Activated gamma-delta T cell (primary cell): ENCODE measurements around the gene GMDS.

Experiments
- DNase-seq: peaks from one replicate; lab custom pipeline; 2025; lab: John Stamatoyannopoulos, UW

The GMDS gene

DNA sequence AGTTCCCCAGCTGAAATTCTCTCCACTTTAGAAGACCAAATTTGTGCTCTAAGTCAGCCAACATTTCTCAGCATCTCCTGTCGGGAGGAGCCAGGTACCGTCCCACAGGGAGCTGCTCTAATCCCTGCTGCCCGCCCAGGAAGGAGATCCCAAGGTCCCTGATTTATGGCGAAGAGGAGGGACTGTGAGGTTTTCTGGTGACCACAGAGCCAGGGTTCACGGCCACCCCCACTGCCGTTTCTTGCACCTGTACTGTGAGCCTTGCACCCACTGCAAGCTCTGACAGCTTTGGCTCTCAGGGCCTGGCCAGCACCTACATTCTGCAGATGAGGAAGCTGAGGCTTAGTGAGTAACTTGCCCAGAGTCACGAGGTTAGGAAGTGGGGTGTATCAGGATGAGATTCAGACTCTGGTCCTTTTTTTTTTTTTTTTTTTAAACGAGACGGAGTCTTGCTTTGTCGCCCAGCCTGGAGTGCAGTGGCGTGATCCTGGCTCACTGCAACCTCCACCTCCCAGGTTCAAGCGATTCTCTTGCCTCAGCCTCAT is 600.8 kb downstream of the GMDS start:
- DNase-seq = no peak

DNA sequence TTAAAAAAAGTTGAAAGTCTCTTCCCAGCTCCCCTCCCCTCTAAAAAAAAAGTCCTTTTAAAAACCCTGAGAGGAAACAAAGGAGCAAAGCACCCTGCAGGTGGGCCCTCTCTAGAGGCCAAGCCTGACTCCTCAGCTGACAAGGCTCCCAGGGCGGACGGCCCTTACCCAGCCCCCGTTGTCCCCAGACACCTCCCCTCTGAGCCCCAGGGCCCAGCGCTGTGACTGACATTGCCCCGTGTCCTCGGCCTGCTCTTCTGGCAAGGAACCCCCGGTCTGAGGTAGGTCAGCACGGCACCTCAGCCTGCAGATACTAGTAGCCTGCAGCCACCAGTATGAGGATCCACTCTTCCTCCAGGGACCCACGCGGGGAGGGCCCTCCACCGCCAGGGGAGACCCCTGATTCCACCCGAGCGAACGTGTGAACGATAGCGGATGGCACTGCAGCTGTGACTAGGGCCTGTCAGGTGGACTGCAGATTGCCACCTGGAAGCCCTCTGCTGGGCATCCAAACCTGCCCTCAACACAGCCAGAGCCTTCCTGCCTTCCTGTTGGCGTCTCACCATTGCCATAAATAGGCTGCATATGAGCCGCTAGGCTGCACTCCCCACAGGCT is 601.5 kb downstream of the GMDS start:
- no peak for DNase-seq

DNA sequence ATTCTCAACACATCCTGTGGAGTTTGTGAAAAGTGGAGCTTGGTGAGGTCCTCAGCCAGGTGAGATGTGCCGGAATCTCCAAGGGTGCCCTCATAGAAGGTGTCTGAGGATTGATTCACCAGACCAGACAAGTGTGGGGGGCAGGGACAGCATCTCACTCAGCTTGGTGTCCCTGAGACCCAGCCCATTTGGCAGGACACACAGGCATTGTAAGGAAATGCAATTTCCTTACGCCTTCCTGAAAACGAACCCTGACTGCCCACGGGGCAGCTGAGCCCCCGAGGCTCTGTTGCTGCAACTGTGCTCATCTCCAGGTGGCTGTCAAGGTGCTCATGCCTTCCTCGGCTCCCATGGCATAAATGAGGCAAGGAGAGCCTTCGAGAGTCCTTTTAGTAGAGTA is 602.3 kb downstream of the GMDS start:
- DNase-seq = no peak

DNA sequence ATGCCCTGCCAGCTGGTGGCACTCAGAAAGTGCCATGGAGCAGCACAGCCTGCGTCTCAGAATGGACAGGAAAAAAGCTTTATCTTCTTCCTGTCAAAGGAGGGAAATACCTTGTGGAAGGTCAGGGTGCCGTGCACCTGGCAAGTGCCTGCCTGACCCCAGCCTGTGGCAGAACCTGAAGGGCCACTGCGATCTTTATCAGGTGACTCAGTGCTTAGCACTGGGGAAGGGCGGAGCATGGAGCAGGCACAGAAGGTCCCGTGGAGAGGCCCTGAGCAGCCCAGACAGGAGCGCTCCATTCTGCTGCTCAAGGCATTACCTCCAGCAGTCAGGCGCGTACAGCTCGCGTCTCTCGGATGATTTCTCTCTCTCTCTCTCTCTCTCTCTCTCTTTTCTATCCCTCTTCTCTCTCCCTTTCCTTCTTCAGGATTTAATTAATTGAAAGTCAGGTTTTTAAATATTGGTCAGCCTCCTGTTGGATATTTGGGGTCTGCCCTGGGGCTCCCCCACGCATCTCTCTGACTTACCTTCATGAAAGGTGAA is 604.0 kb downstream of the GMDS start:
- DNase-seq = no peak

DNA sequence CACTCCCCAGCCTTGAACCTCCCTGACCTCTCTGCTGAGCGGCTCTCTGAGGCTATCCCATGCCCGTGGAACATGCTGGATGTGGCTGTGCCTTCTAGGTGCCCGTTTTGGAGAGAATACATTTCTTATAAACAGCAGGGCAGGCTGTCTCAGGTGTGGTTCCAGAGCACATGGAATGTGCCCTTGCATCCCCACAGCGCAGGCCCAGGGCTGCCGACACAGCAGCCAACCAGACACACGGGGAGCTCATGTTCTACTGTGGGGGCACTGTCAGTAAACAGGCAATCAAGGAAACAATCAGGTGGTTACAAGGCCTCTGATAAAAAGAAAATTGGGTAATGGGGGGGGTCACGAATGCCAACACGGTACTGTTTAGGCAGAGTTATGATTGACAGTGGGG is 604.9 kb downstream of the GMDS start:
- DNase-seq = no peak

DNA sequence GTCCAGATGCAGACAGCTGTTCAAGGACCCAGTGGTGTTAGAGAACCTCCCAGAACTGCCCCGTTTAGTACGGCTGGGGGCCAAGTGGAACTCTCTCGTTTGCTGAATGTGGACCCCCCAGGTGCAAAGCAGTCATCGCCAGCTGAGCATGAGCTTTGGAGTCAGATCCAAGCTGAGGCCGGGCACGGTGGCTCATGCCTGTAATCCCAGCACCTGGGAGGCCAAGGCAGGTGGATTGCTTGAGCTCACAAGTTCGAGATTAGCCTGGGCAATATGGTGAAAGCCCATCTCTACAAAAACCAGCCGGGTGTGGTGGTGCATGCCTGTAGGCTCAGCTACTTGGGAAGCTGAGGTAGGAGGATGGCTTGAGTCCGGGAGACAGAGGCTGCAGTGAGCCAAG is 606.0 kb downstream of the GMDS start:
- DNase-seq = no peak

DNA sequence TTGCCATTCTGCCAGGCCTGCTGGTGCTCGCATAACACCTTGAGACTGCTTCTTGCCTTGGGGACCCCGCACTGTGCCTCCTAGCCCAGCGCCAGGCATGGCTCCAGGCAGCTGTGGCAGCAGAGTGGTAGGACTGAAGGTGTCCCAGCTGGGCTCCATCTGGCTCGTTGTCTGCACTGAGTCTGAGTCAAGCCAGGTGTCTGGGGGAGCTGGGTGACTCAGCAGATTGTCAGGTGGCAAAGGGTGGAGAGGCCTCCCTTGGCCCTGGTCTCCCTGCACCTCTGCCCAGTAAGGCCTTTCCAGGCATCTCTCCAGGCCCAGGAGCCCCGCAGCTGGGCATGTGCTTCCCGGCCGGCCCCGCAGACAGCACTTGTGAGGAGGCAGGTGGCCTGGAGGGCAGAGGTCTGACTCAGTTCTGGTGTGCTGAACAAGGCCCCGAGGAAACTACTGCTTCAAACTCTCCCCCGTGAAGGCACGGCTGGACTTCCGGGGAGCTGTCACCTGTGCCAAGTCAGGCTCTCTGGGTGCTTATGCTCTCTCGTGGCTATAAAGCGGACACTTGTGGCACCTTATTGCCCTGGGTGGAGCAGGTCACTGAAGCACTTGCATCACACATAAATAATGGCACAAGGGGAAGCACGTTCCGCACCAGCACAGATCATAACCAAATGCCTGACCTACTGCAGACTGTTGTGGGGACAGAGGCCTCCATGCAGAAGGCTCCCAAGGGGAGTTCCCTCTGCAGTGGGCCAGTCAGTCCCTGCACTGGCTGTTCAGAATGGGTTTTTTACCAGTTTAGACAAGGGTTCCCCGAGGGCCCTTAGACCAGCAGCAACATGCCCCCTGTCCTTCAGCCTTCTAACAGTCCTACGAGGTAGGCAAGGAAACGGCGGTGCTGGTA is 608.2 kb downstream of the GMDS start:
- DNase-seq = no peak

DNA sequence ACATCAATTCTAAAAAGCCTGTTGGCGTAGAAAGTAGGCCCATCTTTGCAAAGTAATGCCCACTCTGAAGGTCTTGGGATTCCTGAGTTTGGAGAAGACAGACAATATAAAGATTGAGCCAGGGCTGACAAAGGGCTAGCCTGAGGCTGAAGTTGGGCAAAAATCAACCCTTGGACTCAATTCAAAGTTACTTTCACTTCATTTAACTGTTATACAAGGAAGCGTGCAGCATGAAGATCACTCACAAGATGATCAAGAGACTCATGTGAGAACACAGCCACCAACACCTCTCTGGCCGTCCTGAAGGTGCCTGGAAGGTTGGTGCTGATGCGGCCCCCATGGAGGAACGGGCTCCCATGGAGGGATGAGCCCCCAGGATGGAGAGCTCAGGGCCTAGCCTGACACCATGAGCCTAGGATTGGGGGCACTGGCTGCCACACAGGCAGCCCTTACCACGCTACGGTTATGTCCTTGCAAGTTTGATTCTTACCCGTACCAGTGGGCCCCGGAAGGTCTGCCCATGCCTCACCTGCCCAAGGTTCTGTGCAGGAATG is 609.1 kb downstream of the GMDS start:
- DNase-seq = no peak

DNA sequence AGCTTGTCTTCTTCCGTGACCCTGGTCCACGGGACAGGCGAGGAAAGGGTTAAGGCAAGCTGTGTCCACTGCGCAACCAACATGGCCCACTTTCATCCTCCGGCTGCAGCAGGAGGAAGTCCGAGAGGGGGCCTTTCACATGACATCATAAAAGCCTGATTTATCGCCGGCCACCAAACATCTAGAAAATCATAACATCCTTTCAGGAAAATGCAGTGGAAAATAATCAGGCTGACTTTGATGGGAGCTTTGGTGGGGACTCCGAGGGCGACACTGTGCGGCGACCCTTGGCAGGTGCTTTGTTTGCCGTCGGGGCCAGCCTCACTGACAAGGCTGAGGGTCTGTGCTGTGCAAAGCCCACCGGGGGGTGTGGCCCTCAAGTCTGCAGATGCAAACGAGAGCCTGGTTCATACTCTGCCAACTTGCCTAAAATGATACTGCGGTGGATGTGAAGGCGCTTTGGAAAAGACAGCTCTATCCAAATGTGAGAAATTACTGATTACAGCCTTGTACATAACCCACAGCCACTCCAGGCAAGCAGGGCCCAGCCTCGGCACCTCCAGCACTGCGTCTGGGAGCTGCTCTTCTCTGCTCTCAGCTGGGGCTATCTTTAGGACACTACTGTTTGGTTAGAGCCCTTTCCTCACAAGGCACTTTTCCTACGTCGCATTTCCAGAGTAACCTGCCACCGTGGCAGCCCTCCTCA is 609.9 kb downstream of the GMDS start:
- DNase-seq = no peak

DNA sequence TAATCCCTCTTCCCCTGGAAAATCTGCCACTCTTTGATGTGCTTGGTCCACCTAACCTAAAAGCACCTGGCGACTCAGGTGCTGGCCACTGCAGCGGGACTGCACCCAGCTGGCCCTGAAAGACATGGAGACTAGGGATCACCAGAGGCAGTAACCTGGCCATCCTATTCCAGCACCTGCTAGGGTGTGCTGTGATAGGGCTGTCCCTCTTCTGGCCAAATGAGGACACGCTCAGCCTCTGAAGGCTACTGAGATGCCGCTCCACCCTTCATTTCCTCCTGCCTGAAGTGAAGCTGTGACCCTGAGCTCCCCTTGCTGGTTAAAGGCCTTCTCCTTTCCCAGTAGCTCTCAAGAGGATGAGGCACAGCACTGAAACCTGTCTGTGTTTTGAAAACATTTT is 611.3 kb downstream of the GMDS start:
- no peak for DNase-seq

DNA sequence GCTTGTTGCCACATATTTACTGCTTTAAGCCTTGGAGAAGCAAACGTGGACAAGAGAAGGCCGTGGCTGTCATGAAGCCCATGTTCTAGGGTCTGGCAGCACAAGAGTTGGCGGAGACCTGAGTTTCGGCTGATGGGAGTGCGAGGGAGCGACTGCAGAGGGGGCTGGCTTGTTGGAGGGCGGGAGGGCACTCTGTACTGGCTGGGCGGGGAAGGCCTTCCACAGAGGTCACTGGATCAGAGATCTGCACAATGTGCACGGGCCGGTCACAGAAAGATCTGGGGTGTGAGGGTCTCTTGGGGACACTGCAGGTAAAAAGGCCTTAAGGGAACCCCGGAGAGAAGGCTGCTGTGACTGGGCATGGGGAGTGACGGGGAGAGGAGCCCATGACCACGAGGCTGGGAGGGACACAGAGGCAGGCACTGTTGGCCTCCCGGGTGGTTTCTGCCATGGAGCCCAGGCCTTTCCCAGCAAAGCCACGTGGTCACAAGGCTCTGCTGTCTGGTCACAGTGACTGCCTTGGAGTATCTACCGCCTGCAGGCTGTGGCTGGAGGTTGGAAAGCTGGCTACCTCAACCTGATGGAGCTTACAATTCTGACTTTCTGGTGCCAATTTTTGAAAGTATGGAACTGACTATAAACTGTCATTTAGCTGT is 611.9 kb downstream of the GMDS start:
- no peak for DNase-seq

DNA sequence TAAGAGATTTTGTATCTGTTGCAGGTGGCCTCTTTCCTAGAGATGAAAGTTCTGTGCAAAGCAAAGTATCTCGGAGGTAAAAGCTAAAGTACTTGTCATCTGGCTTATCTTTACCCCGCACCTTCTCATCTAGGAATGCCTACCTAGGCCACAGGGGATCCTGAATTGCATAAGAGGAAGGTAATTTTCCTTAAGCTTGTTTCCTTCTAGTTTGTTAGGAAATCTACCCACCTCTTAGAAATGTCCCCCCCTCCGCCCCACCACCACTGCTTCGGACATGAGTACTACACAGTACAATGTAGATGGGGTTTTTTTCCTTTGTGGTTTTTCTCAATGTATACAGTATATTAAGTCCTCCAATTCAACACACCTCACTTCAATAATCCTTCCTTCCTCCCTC is 614.2 kb downstream of the GMDS start:
- DNase-seq = no peak

DNA sequence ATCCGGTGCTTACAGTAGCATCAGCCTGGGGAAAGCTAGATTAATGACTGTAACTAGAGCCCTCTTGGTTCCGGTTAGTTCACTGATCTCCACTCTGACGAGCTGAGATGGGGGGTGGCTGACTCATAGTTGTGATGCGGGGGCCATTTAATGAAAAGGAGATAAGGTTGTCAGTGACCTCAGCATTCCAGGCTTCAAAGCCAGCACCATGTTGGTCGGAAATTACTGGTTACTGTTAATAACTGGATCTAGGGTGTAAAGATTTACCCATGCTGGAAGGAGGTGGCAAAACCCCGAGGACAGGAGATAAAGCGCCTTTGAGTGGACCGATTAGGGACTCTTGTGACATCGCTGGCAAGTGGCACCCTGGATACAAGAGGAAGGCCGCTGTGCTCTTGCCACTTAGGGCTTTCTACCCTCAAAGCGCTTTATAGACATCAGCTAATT is 614.6 kb downstream of the GMDS start:
- DNase-seq = no peak

DNA sequence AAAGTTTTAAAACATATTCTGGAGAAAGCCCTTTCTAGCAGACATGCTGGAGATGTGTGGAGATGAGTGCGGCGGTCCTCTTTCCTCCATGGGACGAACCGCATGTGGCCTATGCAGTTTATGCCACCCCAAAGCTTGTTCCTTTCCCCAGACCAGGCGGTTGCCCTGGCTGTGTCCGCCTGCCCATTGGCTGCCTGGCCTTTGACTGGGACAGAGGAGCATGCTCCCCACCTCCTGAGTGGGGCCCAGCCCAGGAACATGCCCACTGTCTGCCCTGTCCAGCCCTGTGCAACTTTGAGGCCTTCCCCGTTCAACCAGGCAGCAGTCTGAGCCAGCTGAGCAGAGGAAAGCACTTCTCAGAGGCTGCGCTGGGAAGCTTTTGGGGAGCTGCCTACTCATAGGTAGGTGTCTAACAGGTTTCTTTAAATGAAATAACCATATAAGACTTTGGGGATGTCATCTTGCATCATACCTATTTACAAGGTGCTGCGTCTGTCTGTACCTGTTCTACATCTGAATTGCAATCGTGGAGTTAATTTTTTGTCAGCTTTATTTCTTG is 615.1 kb downstream of the GMDS start:
- DNase-seq = no peak

DNA sequence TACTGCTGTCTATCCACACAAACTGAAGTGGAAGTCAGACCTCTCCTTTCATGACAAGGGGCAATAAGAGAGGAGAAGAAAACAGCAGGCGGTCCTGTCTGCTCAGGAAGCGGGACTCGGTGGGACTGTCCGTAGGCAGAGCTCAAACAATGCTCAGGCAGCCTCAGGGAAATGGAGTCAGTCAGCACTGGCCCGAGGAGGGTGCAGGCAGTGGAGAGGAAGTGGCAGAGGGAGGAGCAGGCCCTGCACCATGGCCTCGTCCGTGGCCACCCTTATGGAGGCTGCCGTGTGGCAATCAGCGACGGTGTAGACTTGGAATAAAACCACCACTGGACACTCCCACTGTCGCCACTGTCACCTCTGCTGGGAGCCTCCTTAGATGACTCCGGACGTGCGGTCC is 616.1 kb downstream of the GMDS start:
- DNase-seq = no peak

DNA sequence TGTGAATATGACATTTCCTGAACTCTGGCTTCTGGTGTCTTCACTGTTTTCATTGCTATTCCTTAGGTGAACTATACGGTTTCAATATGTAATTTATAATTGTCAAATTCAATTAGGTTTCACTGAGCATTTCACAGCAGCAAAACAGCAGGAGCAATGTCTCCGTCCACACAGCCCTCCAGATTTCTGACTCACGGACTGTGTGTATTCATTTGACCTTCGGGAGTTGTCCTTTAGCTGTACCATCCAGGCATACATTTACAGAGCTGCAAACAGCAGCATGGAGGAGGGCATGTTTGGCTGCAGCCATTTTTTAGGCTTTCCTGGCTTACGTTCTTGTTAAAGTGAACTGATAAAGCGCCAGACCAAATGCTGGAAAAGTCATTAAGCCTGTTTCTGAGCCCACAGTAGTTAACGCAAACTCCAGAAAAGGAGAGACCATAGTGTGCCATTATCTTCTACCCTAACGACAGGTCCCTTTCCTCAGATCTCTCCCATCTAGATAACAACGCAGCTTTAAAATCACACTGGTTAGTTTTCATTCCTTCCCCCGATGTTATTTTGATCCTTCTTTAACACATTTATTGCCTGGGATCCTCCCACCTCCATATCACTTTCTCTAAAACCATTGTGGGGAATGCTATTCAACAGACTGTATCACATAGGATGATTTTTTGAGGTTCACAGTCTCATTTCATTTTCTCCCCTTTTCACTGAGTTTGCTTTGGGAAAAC is 617.4 kb downstream of the GMDS start:
- DNase-seq = no peak

DNA sequence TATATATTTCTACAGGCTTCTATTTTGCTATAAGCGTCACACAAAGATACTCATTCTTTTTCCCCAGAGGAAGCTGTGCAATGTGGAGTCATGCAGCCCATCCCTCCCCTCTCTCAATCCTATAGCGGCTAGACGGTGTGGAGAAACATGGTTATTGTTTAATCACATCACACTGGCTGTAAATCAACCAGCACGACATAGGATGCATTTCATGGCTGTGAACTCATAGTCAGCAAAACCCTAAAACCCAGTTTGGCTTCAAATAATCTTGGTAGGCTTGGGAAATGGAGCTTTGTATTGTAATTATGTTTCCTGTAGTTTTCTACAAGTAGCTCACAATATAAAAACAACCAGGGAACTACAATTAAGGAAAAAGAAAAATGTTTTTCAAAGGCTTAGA is 618.9 kb downstream of the GMDS start:
- DNase-seq = no peak

DNA sequence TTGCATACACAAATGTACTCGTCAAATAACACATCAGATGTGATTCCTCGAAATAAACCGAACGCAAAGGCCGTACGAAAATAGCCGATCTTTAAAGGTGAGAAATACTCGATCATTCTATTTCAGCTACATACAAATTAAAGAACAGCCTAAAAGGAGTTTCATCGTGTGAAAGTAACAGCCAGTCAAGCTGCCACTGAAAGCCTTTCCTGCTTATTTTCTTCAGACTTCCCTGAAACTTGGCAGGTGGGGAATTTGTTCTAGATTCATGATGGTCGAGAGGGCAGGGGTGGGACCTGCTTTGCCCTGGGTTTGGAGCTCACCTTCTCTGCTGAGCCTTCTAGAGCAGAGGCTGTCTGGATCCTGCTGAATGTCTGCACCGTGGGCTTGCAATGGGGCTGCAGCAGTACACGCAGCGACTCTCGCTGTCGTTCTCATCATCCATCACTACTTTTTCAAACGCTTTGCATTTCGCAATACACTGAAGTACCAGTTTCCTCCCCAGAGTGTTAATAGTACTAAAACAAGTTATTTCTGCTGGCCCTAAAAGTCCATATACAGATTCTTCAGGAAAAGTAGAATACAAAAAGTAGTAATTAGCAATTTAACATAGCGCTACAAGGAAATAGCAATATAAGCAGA is 619.5 kb downstream of the GMDS start:
- DNase-seq = no peak

DNA sequence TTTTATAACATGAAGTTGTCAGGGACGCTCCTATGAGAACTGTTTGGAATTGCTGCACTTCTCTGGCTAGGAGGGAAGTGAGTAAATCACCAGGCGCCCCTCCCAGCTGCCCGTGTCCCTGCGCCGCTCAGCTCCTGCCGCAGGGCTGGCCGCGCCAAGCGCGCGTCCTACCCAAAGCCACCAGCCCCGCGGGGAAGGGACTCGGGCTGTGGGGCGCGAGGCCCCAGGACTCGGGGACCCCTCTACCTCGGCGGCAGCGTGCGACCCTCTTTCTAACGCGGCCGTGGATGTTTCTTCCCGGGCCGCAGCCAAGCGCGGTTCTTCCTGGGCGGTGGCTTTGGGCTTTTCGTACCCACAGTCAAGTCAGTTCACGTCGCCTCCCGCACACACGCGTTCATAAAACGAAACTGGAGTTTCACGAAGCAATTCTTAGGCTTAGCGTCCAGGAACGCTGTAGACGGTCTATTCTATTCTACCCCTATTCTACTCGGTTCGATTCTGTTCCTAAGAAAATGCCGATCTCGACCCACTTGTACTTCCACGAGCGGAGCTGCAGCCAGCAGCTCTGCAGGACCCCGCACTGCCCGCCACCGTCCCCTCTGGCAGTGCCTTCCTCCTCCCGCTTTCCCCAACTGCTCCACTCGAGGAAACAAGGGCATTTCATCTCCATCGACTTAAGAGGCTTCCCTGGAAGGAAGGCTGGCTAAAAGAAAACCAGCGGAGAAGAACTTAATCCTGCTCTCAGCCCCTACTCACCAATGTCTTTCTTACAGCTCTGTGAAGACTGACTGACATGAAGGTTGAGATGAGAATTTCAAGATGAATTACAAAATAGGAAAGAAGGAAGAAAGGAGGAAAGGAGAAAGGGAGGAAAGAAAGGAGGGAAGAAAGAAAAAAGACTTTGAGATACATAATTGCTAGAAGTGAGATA is 620.3 kb downstream of the GMDS start:
- no peak for DNase-seq
